ENCODE measurements around the gene NRXN2. TPM values are rescaled to one million over a fixed set of nuclear protein-coding genes. Genes with fewer than 3 reads are reported as not detected.

Gene NRXN2
- total and polyA plus RNA-seq, 2 donors (not counting 3 experiments of a cell fraction or from before 2014, with no cell fraction given), result not detected

GRCh38 chr11:64562723-64563351 lies 160.2 kb downstream of the NRXN2 start:
- CTCF ChIA-PET, result interaction anchor here (1.1 kb wide), 1 partner anchor 75 kb away, joined by 4 read pairs; no protein-coding TSS in a partner anchor
- POLR2A ChIA-PET, result no interaction called here
- H3K36me3 ChIP-seq (ENCODE audit: control insufficient read depth in 2 of 2, extremely low read depth in 1 of 2, insufficient read depth in 2 of 2, low read length in 2 of 2), result no peaks in the 10 kb centered on the region

More at GRCh38 chr11:64562723-64563351, 160.2 kb downstream of the NRXN2 start:
- Histone ChIP-seq H2AFZ (ENCODE audit: low read depth, low read length) (no peak overlapping the region), H3K9me3 (replicated peaks; ENCODE audit: control insufficient read depth, insufficient read depth, low read length) (no peaks in the 10 kb centered on the region), H3K9ac (replicated peaks; ENCODE audit: extremely low read depth, insufficient read depth, low read length) (no peak overlapping the region), H3K4me1 (ENCODE audit: control insufficient read depth, extremely low read depth, insufficient read depth, low read length) (no peaks in the 10 kb centered on the region), H3K4me3 (replicated peaks in 1 of 3; ENCODE audit: insufficient read depth in 1 of 3, low read depth in 1 of 3, low read length in 3 of 3) (no peak overlapping the region), H3K4me2 (ENCODE audit: insufficient read depth, low read length) (no peak overlapping the region), H3K79me2 (ENCODE audit: control insufficient read depth, insufficient read depth, low read length) (no peaks in the 10 kb centered on the region), H3K27me3 (ENCODE audit: control insufficient read depth in 2 of 2, insufficient read depth in 2 of 2, low read length in 2 of 2) (no peaks in the 10 kb centered on the region), H3K9me1 (replicated peaks; ENCODE audit: control insufficient read depth, extremely low read depth, insufficient read depth, low read length) (no peaks in the 10 kb centered on the region), H3K27ac (ENCODE audit: insufficient read depth, low read depth, low read length) (no peak overlapping the region), H4K20me1 (replicated peaks; ENCODE audit: control insufficient read depth, extremely low read depth, insufficient read depth, low read length) (no peaks in the 10 kb centered on the region)
- intact Hi-C loops (cut with micrococcal nuclease), result no loop called here
- DNase-seq (ENCODE audit: low read depth, low spot score), result no peak
- dilution Hi-C loops (cut with MboI; ENCODE audit: extremely low pct_ligation_motif_present, low sequenced_read_pairs), result no loop called here
- TF ChIP-seq MYC (IDR thresholded peaks at IDR 0.05; ENCODE audit: low read depth, low read length) (no peak), POLR2AphosphoS5 (IDR thresholded peaks at IDR 0.05; ENCODE audit: insufficient read depth, low read depth, low read length) (no peak), EZH2 (IDR thresholded peaks at IDR 0.05; ENCODE audit: borderline replicate concordance, low read depth, low read length, severe bottlenecking) (no peak), FOS (IDR thresholded peaks at IDR 0.05; ENCODE audit: borderline replicate concordance, insufficient read depth, low read length) (no peak), CTCF (IDR thresholded peaks at IDR 0.05; ENCODE audit: extremely low read depth in 1 of 2, insufficient read depth in 1 of 2, low read depth in 1 of 2, low read length in 2 of 2) (no peak), JUN (IDR thresholded peaks at IDR 0.05; ENCODE audit: borderline replicate concordance, insufficient read depth, insufficient read length, low read depth) (no peak), GATA2 (IDR thresholded peaks at IDR 0.05; ENCODE audit: insufficient read depth, insufficient read length, low read depth, low read length) (no peak), POLR2A (IDR thresholded peaks at IDR 0.05; ENCODE audit: low read depth, low read length) (no peak), MAX (IDR thresholded peaks at IDR 0.05; ENCODE audit: insufficient read depth, insufficient read length) (no peak)
- no TSS peak for BruUV-seq (replicated peaks)
- FAIRE-seq, result no peak

All from endothelial cell of umbilical vein (primary cell).